HepG2 (cell line): ENCODE data around the gene WDR37. TPM values are rescaled to one million over a fixed set of nuclear protein-coding genes. Genes with fewer than 3 reads are reported as not detected.

Experiments used
- ATAC-seq: fragments of 200-7000 bp; cut with Tn5 transposase; 3 replicates; pipeline ENCODE4 v1.9.1; 2020; ENCODE audit warnings: mild to moderate bottlenecking, moderate library complexity
- BruUV-seq: library from RNA; stranded (reverse); fragments of 400-500 nt; replicated peaks from 2 replicates; lab custom pipeline; 2021; lab: Mats Ljungman, UMichigan
- CTCF ChIA-PET: fragments of 300-600 bp; formaldehyde crosslinking; extraction: SDS; loops from one replicate; lab custom pipeline; 2021; ENCODE audit warnings: low total read pairs, inconsistent platforms, low intra/inter-chr PET ratio; lab: Yijun Ruan, JAX
- POLR2A ChIA-PET: fragments of 350-600 bp; sonication (Branson Sonifier 250); formaldehyde crosslinking; loops from one replicate; lab custom pipeline; 2020; ENCODE audit warnings: antibody characterized with exemption, inconsistent platforms; lab: Yijun Ruan, JAX
- DNase-seq: peaks from one replicate; pipeline ENCODE4 v3.0.0-alpha.2; 2015; ENCODE audit warnings: low spot score
- FAIRE-seq: peaks from 3 replicates; lab custom pipeline; 2011; peaks lifted over from hg19 to GRCh38; lab: Jason Lieb, UNC
- H2AFZ ChIP-seq: one replicate; pipeline ENCODE4 v1.6.1; 2011; ENCODE audit warnings: low read length, inconsistent platforms
- H3K27ac ChIP-seq: fragments of 300-600 bp; 3 replicates; pipeline ENCODE4 v1.8.0; 2011; ENCODE audit warnings: mixed run types, mild to moderate bottlenecking, mixed read lengths, low read length, inconsistent platforms; ENCODE audit not compliant: insufficient read depth; ENCODE audit errors: extremely low read length
- H3K27me3 ChIP-seq, 2 experiments: fragments of 200-600 bp in 1 of 2; 2 replicates in 1 of 2; 3 replicates in 1 of 2; pipeline versions ENCODE4 v1.6.0 to v1.8.0; 2011; ENCODE audit warnings: low read length in 2 of 2, mild to moderate bottlenecking in 2 of 2, moderate library complexity in 2 of 2, inconsistent platforms in 1 of 2; ENCODE audit not compliant: insufficient read depth in 2 of 2, control insufficient read depth in 1 of 2
- H3K36me3 ChIP-seq, 2 experiments: fragments of 200-600 bp in 1 of 2; replicated peaks in 1 of 2; 2 replicates in 1 of 2; 3 replicates in 1 of 2; pipeline versions ENCODE4 v1.5.1 to v1.8.0; 2011; ENCODE audit warnings: low read length in 2 of 2, inconsistent platforms in 1 of 2; ENCODE audit not compliant: insufficient read depth in 2 of 2, control insufficient read depth in 1 of 2
- H3K4me1 ChIP-seq: 2 replicates; pipeline ENCODE4 v1.5.1; 2012; ENCODE audit warnings: low read length, inconsistent platforms; ENCODE audit not compliant: insufficient read depth
- H3K4me2 ChIP-seq: 2 replicates; pipeline ENCODE4 v1.6.0; 2011; ENCODE audit warnings: low read depth, low read length, inconsistent platforms
- H3K4me3 ChIP-seq, 3 experiments: fragments of 200-600 bp in 1 of 3; sonication (generic), shearing (Covaris generic) in 1 of 3; replicated peaks in 1 of 3; 2 replicates each; pipeline ENCODE4 v1.5.1; 2011 to 2016; ENCODE audit warnings: low read length in 3 of 3, inconsistent platforms in 2 of 3, low read depth in 2 of 3, mild to moderate bottlenecking in 2 of 3, control low read depth in 1 of 3, mixed read lengths in 1 of 3; ENCODE audit not compliant: insufficient read depth in 1 of 3
- H3K79me2 ChIP-seq: one replicate; pipeline ENCODE4 v1.6.1; 2011; ENCODE audit warnings: low read length, inconsistent platforms; ENCODE audit not compliant: insufficient read depth
- H3K9ac ChIP-seq: 2 replicates; pipeline ENCODE4 v1.6.0; 2011; ENCODE audit warnings: mild to moderate bottlenecking, low read depth, low read length, inconsistent platforms; ENCODE audit not compliant: insufficient read depth
- H3K9me3 ChIP-seq: 2 replicates; pipeline ENCODE4 v1.5.1; 2012; ENCODE audit warnings: mild to moderate bottlenecking, low read length
- H4K20me1 ChIP-seq: 2 replicates; pipeline ENCODE4 v1.6.0; 2011; ENCODE audit warnings: inconsistent platforms, mild to moderate bottlenecking, low read length, moderate library complexity; ENCODE audit not compliant: insufficient read depth
- DPF2 ChIP-seq: sonication (generic); formaldehyde crosslinking; IDR thresholded peaks from 2 replicates; pipeline ENCODE4 v1.4.0; 2020; ENCODE audit warnings: mild to moderate bottlenecking, low read depth, missing genetic modification reagents, borderline replicate concordance
- HHEX ChIP-seq: IDR thresholded peaks from 2 replicates; pipeline ENCODE4 v1.6.1; 2016; ENCODE audit warnings: control low read depth
- HNRNPK ChIP-seq: fragments of 200-400 bp; formaldehyde crosslinking; IDR thresholded peaks from 2 replicates; pipeline ENCODE4 v1.6.1; 2018; ENCODE audit warnings: low read length, low read depth, moderate library complexity, mild to moderate bottlenecking; ENCODE audit not compliant: poor library complexity, severe bottlenecking
- ISX ChIP-seq: sonication (generic); formaldehyde crosslinking; conservative IDR thresholded peaks from 2 replicates; pipeline ENCODE4 v1.5.0; 2020; ENCODE audit warnings: missing genetic modification reagents
- NR2F2 ChIP-seq: IDR thresholded peaks from 2 replicates; pipeline ENCODE4 v1.6.1; 2012; ENCODE audit warnings: low read depth, inconsistent platforms, borderline replicate concordance
- PCBP1 ChIP-seq: fragments of 200-400 bp; formaldehyde crosslinking; IDR thresholded peaks from 2 replicates; pipeline ENCODE4 v1.6.1; 2017; ENCODE audit warnings: mild to moderate bottlenecking, low read depth, low read length, borderline replicate concordance
- ZC3H4 ChIP-seq: sonication (generic); formaldehyde crosslinking; IDR thresholded peaks from 2 replicates; pipeline ENCODE4 v1.4.0; 2020; ENCODE audit warnings: missing genetic modification reagents, borderline replicate concordance
- ZFY ChIP-seq: sonication (generic); formaldehyde crosslinking; IDR thresholded peaks from 2 replicates; pipeline ENCODE4 v1.4.0; 2020; ENCODE audit warnings: missing genetic modification reagents
- ZNF558 ChIP-seq: sonication (generic); formaldehyde crosslinking; IDR thresholded peaks from 2 replicates; pipeline ENCODE4 v1.9.0; 2022; ENCODE audit warnings: mild to moderate bottlenecking, missing genetic modification reagents, borderline replicate concordance
- WGBS: methylation state at CpG from one replicate; pipeline ENCODE4 v1.1.6; 2017; ENCODE audit warnings: low lambda C conversion rate; 5-methylcytosine and 5-hydroxymethylcytosine counted together
- in situ Hi-C: cut with HindIII; loops from 2 replicates; pipeline ENCODE4 v1.10.0; 2017; ENCODE audit warnings: low pct_unique_long_range_greater_than_20kb; ENCODE audit not compliant: extremely low pct_ligation_motif_present
- intact Hi-C: fragments of 100-400 bp; cut with micrococcal nuclease; formaldehyde crosslinking; loops from one replicate; pipeline ENCODE4 v1.10.0; 2022; ENCODE audit not compliant: unreplicated experiment
- polyA plus RNA-seq, 8 experiments: library from polyadenylated mRNA; depleted of rRNA in 3 of 8; stranded (reverse) in 7 of 8; unstranded in 1 of 8; fragments of >200 nt; fragmentation: Illumina TruSeq in 4 of 8; extraction: Trizol in 4 of 8; gene quantifications; 2 replicates each; pipeline versions ENCODE4 v1.2.1 to v1.2.3, GENCODE V29; 2011 to 2016; ENCODE audit warnings: low read depth in 4 of 8, missing spikeins in 1 of 8, mixed read lengths in 1 of 8; ENCODE audit not compliant: insufficient read depth in 1 of 8
- total RNA-seq, 5 experiments: library from RNA; depleted of rRNA; stranded (reverse); fragments of >200 nt; fragmentation: Illumina TruSeq; extraction: Trizol; gene quantifications; 2 replicates each; pipeline ENCODE4 v1.2.3, GENCODE V29; 2016; ENCODE audit warnings: low read depth in 1 of 5
- TF ChIP-seq, protein P1 (sequence below): sonication (generic); formaldehyde crosslinking; IDR thresholded peaks from 2 replicates; pipeline ENCODE4 v1.8.0; 2022; ENCODE audit warnings: mild to moderate bottlenecking, missing genetic modification reagents, moderate library complexity
- TF ChIP-seq, protein P2 (sequence below), 2 experiments: sonication (generic) in 1 of 2; formaldehyde crosslinking in 1 of 2; IDR thresholded peaks; 2 replicates each; pipeline versions ENCODE4 v1.5.1 to v1.6.1; 2011 to 2020; ENCODE audit warnings: borderline replicate concordance in 1 of 2, low read depth in 1 of 2, low read length in 1 of 2, mild to moderate bottlenecking in 1 of 2, missing genetic modification reagents in 1 of 2, moderate library complexity in 1 of 2
- TF ChIP-seq, protein P3 (sequence below): sonication (generic); formaldehyde crosslinking; IDR thresholded peaks from 2 replicates; pipeline ENCODE4 v1.4.0; 2020; ENCODE audit warnings: missing genetic modification reagents, borderline replicate concordance
- TF ChIP-seq, protein P4 (sequence below): sonication (generic); formaldehyde crosslinking; IDR thresholded peaks from 2 replicates; pipeline ENCODE4 v1.4.0; 2020; ENCODE audit warnings: mild to moderate bottlenecking, missing genetic modification reagents, borderline replicate concordance

Gene WDR37
- total and polyA plus RNA-seq, 2 of the 13 experiments (the other 11 are each of a cell fraction or from before 2014, with no cell fraction given), result 5.9 to 7.5 TPM

DNA sequence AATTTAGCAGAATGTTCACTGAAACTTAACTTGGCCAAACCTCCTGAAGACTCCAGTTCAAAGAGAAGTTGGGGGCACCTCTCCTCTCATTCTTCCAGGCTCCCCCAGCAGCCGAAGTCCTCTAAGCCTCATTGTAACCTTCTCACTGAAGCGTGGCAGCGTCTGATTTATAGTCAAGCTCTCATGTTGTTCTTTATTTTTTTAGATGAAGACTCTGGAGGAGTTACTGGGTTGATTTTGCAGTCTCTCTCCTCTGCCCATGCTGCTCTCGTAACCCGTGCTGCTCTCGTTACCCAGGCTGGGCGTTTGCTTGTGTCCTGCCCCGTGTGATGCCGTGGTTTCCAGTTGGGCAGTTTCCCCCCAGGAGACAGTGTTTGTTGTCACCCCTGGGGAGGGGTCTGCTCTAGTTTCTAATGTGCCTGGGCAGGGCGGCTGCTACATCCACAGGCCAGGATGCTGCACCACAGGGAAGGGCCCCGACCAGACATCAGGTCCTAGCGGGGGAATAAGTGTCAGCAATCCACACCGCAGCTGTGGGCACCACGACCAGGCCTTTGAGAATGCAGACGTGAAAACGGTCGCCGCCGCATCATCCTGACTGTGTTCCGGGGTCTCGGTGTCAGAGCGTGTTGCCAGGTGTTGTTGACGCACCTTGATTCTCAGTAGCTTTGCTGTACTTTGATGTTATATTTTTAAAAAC lies 65.2 kb downstream of the WDR37 start:
- CTCF ChIA-PET, result no interaction called here
- intact Hi-C loops, result no loop called here
- 96% methylated on average over 22 of the region's 23 CpGs for WGBS
- no peak overlapping the region for H3K27ac ChIP-seq
- no peaks in the 10 kb centered on the region for H3K79me2 ChIP-seq
- H3K4me3 ChIP-seq, result no peak overlapping the region
- H3K27me3 ChIP-seq, result no peaks in the 10 kb centered on the region
- in situ Hi-C loops, result no loop called here
- BruUV-seq, result no TSS peak
- H3K36me3 ChIP-seq, result peaks cover 19 to 73% of the 10 kb centered on the region in 2 experiments
- H3K4me2 ChIP-seq, result no peak overlapping the region
- POLR2A ChIA-PET, result no interaction called here
- no peaks in the 10 kb centered on the region for H3K9me3 ChIP-seq
- no peak for DNase-seq
- no peak overlapping the region for H3K9ac ChIP-seq
- ATAC-seq, result no peak
- H2AFZ ChIP-seq, result no peak overlapping the region
- FAIRE-seq, result no peak
- no peaks in the 10 kb centered on the region for H4K20me1 ChIP-seq
- H3K4me1 ChIP-seq, result peaks cover 11% of the 10 kb centered on the region; the same call in 1 of the 2 replicates
- no peak for TF ChIP-seq HHEX (CRISPR knock-in tag)
- TF ChIP-seq, protein P1, sequence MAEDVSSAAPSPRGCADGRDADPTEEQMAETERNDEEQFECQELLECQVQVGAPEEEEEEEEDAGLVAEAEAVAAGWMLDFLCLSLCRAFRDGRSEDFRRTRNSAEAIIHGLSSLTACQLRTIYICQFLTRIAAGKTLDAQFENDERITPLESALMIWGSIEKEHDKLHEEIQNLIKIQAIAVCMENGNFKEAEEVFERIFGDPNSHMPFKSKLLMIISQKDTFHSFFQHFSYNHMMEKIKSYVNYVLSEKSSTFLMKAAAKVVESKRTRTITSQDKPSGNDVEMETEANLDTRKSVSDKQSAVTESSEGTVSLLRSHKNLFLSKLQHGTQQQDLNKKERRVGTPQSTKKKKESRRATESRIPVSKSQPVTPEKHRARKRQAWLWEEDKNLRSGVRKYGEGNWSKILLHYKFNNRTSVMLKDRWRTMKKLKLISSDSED (CRISPR knock-in tag), result no peak
- no peak for TF ChIP-seq ZC3H4 (CRISPR knock-in tag)
- TF ChIP-seq, protein P2, sequence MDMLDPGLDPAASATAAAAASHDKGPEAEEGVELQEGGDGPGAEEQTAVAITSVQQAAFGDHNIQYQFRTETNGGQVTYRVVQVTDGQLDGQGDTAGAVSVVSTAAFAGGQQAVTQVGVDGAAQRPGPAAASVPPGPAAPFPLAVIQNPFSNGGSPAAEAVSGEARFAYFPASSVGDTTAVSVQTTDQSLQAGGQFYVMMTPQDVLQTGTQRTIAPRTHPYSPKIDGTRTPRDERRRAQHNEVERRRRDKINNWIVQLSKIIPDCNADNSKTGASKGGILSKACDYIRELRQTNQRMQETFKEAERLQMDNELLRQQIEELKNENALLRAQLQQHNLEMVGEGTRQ (IDR thresholded peaks at IDR 0.05; ENCODE audit: low read depth, low read length), result no peak
- TF ChIP-seq, protein P2 (CRISPR knock-in tag; IDR thresholded peaks at IDR 0.05; ENCODE audit: borderline replicate concordance), result no peak
- TF ChIP-seq PCBP1, result no peak
- no peak for TF ChIP-seq ZFY (CRISPR knock-in tag)
- no peak for TF ChIP-seq HNRNPK
- no peak for TF ChIP-seq NR2F2
- TF ChIP-seq, protein P3, sequence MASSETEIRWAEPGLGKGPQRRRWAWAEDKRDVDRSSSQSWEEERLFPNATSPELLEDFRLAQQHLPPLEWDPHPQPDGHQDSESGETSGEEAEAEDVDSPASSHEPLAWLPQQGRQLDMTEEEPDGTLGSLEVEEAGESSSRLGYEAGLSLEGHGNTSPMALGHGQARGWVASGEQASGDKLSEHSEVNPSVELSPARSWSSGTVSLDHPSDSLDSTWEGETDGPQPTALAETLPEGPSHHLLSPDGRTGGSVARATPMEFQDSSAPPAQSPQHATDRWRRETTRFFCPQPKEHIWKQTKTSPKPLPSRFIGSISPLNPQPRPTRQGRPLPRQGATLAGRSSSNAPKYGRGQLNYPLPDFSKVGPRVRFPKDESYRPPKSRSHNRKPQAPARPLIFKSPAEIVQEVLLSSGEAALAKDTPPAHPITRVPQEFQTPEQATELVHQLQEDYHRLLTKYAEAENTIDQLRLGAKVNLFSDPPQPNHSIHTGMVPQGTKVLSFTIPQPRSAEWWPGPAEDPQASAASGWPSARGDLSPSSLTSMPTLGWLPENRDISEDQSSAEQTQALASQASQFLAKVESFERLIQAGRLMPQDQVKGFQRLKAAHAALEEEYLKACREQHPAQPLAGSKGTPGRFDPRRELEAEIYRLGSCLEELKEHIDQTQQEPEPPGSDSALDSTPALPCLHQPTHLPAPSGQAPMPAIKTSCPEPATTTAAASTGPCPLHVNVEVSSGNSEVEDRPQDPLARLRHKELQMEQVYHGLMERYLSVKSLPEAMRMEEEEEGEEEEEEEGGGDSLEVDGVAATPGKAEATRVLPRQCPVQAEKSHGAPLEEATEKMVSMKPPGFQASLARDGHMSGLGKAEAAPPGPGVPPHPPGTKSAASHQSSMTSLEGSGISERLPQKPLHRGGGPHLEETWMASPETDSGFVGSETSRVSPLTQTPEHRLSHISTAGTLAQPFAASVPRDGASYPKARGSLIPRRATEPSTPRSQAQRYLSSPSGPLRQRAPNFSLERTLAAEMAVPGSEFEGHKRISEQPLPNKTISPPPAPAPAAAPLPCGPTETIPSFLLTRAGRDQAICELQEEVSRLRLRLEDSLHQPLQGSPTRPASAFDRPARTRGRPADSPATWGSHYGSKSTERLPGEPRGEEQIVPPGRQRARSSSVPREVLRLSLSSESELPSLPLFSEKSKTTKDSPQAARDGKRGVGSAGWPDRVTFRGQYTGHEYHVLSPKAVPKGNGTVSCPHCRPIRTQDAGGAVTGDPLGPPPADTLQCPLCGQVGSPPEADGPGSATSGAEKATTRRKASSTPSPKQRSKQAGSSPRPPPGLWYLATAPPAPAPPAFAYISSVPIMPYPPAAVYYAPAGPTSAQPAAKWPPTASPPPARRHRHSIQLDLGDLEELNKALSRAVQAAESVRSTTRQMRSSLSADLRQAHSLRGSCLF (CRISPR knock-in tag), result no peak
- no peak for TF ChIP-seq ISX (CRISPR knock-in tag)
- TF ChIP-seq, protein P4, sequence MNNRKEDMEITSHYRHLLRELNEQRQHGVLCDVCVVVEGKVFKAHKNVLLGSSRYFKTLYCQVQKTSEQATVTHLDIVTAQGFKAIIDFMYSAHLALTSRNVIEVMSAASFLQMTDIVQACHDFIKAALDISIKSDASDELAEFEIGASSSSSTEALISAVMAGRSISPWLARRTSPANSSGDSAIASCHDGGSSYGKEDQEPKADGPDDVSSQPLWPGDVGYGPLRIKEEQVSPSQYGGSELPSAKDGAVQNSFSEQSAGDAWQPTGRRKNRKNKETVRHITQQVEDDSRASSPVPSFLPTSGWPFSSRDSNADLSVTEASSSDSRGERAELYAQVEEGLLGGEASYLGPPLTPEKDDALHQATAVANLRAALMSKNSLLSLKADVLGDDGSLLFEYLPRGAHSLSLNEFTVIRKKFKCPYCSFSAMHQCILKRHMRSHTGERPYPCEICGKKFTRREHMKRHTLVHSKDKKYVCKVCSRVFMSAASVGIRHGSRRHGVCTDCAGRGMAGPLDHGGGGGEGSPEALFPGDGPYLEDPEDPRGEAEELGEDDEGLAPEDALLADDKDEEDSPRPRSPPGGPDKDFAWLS, result no peak
- TF ChIP-seq DPF2 (CRISPR knock-in tag), result no peak
- TF ChIP-seq ZNF558 (CRISPR knock-in tag), result no peak
